Neural crest cell (in vitro differentiated cells): ENCODE data around the gene OTUB2. TPM values are rescaled to one million over a fixed set of nuclear protein-coding genes. Genes with fewer than 3 reads are reported as not detected.

Experiments used
- DNase-seq: peaks from one replicate; pipeline ENCODE4 v3.0.0; 2021; ENCODE audit warnings: low read depth, mixed read lengths, low spot score
- H3K27ac Mint-ChIP-seq: one replicate; pipeline ENCODE4 v1.8.0; 2021; ENCODE audit warnings: mild to moderate bottlenecking, mixed read lengths; ENCODE audit not compliant: unreplicated experiment
- H3K27me3 Mint-ChIP-seq: 2 replicates; pipeline ENCODE4 v1.8.0; 2021; ENCODE audit warnings: low read depth, mild to moderate bottlenecking, mixed read lengths
- H3K36me3 Mint-ChIP-seq: 2 replicates; pipeline ENCODE4 v1.8.0; 2021; ENCODE audit warnings: low read depth, mild to moderate bottlenecking, mixed read lengths
- H3K4me1 Mint-ChIP-seq: 2 replicates; pipeline ENCODE4 v1.8.0; 2021; ENCODE audit warnings: mixed read lengths
- H3K4me3 Mint-ChIP-seq: one replicate; pipeline ENCODE4 v1.8.0; 2021; ENCODE audit warnings: mild to moderate bottlenecking, mixed read lengths
- H3K9me3 Mint-ChIP-seq: 2 replicates; pipeline ENCODE4 v1.8.0; 2021; ENCODE audit warnings: mixed read lengths
- CTCF ChIP-seq: fragments of 200-600 bp; sonication (generic); conservative IDR thresholded peaks from 2 replicates; pipeline ENCODE4 v1.5.0; 2021; ENCODE audit warnings: antibody characterized with exemption, mild to moderate bottlenecking
- total RNA-seq: library from RNA; stranded (reverse); gene quantifications from 2 replicates; pipeline ENCODE4 v1.2.1, GENCODE V29; 2021

OTUB2 gene
- total RNA-seq, 1 donor from 2014 or later, result 4.4 TPM

DNA sequence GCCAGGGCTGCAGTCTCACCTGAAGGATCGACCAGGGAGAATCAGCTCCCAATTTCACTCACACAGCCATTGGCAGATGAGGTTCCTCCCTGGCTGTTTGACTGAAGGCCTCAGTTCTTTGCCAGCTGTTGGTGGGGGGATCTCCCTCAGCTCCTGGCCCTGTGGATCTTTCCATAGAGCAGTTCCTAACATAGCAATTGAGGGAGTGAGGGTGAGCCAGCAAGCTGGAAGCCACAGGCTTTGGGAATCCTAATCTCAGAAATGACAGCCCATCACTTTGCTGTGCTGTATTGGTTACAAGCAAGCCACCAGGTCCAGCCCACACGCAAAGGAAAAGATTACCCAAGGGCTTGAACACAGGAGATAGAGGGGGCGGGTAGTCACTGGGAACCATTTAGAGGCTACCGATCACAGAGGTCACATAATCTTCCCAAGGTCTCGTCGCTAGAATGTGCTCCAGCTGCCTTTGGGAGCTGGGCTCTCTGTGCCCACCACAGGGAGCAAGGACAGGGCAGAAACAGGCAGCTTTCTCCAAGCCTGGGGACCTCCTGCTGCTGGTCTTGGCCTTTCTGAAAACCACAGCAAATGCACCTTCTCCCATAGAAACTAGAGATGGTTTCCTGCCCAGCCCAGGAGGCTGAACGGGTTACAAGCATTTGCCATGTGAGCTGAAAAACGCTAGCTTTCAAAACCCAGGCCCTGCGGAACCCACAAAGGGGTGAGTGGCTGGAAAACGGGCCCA lies 4.6 kb upstream of the OTUB2 start:
- Mint-ChIP-seq H3K27ac (no peak overlapping the region), H3K4me3 (no peak overlapping the region), H3K36me3 (no peaks in the 10 kb centered on the region), H3K27me3 (no peaks in the 10 kb centered on the region), H3K9me3 (no peaks in the 10 kb centered on the region), H3K4me1 (peaks cover 17% of the 10 kb centered on the region)
- DNase-seq, result no peak
- no peak for TF ChIP-seq CTCF

GRCh38 chr14:94022532-94023411 lies 3.4 kb upstream of the OTUB2 start:
- H3K9me3 Mint-ChIP-seq, result no peaks in the 10 kb centered on the region
- peaks cover 17% of the 10 kb centered on the region for H3K4me1 Mint-ChIP-seq
- no peak for TF ChIP-seq CTCF
- no peak overlapping the region for H3K4me3 Mint-ChIP-seq
- no peaks in the 10 kb centered on the region for H3K27me3 Mint-ChIP-seq
- H3K27ac Mint-ChIP-seq, result no peak overlapping the region
- no peak for DNase-seq
- no peaks in the 10 kb centered on the region for H3K36me3 Mint-ChIP-seq

- H3K4me3 Mint-ChIP-seq, result no peak overlapping the region
- H3K27ac Mint-ChIP-seq, result no peak overlapping the region
- H3K4me1 Mint-ChIP-seq, result peaks cover 20% of the 10 kb centered on the region
- TF ChIP-seq CTCF, result no peak
- no peak for DNase-seq
- H3K27me3 Mint-ChIP-seq, result no peaks in the 10 kb centered on the region
- H3K36me3 Mint-ChIP-seq, result no peaks in the 10 kb centered on the region
- no peaks in the 10 kb centered on the region for H3K9me3 Mint-ChIP-seq
Measured at GRCh38 chr14:94024549-94024948, 1.6 kb upstream of the OTUB2 start.

- peak overlapping the region; percentile 87 for H3K4me3 Mint-ChIP-seq
- DNase-seq, result no peak
- no peak for TF ChIP-seq CTCF
- H3K27ac Mint-ChIP-seq, result no peak overlapping the region
- H3K4me1 Mint-ChIP-seq, result peaks cover 20% of the 10 kb centered on the region
- no peaks in the 10 kb centered on the region for H3K27me3 Mint-ChIP-seq
- no peaks in the 10 kb centered on the region for H3K36me3 Mint-ChIP-seq
- H3K9me3 Mint-ChIP-seq, result no peaks in the 10 kb centered on the region
Measured at GRCh38 chr14:94025720-94026119, 420 bp upstream of the OTUB2 start.

- Mint-ChIP-seq H3K36me3 (no peaks in the 10 kb centered on the region), H3K9me3 (no peaks in the 10 kb centered on the region), H3K27me3 (no peaks in the 10 kb centered on the region), H3K27ac (no peak overlapping the region), H3K4me3 (peak overlapping the region; percentile 65), H3K4me1 (peaks cover 20% of the 10 kb centered on the region)
- DNase-seq, result no peak
- no peak for TF ChIP-seq CTCF
Measured at GRCh38 chr14:94026889-94027469, 839 bp downstream of the OTUB2 start.
